ENCODE results near the gene UST. TPM values are rescaled to one million over a fixed set of nuclear protein-coding genes. Genes with fewer than 3 reads are reported as not detected.

The UST gene
- total and polyA plus RNA-seq, 2 of the 8 experiments (the other 6 are each of a cell fraction or from before 2014, with no cell fraction given), result 13.5 to 34.5 TPM

DNA sequence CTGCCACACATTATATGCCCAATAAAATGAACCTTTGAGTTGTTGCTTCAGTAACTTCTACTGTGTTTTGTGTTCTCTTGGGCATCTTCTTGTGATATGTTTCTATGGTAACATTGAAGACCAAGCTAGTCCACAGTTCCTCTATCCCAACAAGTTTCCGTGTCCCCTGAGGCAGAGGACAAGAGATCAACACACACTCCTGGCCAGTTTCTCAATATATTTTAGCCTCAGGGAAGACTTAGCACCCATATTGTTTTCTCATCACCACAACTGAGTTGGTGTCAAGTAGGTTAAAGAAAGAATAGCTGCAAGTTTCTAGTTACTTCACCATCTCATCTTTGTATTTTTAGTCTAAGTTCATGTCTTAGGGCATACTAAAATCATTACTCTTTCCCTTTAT lies 277.5 kb downstream of the UST start:
- H3K27ac ChIP-seq (ENCODE audit: low read depth, low read length), result no peak overlapping the region
- no peaks in the 10 kb centered on the region for H3K4me1 ChIP-seq (replicated peaks in 1 of 4; ENCODE audit: control insufficient read depth in 3 of 4, insufficient read depth in 4 of 4, low read length in 3 of 4)
- H2BK15ac ChIP-seq (ENCODE audit: low read length), result no peak overlapping the region
- CTCF ChIA-PET (ENCODE audit: partially characterized antibody), result interaction anchor here (0.6 to 6.2 kb wide), 10 partner anchors 20 to 479 kb away, joined by 3 to 49 read pairs (median 4); no protein-coding TSS in a partner anchor
- no peak overlapping the region for H3K4me3 ChIP-seq (ENCODE audit: extremely low read depth in 1 of 4, insufficient read depth in 2 of 4, low read depth in 3 of 4, low read length in 4 of 4)
- no peak overlapping the region for H2BK12ac ChIP-seq (ENCODE audit: low read depth, low read length)
- H3K36me3 ChIP-seq (ENCODE audit: control insufficient read depth in 2 of 4, insufficient read depth in 4 of 4, low read length in 3 of 4), result peaks cover 3 to 37% (median 26%) of the 10 kb centered on the region in 4 experiments; a peak in 7 of 8 replicates
- H3K23me2 ChIP-seq (ENCODE audit: low read depth, low read length), result no peaks in the 10 kb centered on the region; the same call in 1 of the 2 replicates
- H3K79me2 ChIP-seq (ENCODE audit: control insufficient read depth in 1 of 2, insufficient read depth in 2 of 2, low read length in 2 of 2), result no peaks in the 10 kb centered on the region
- no peak overlapping the region for H2AFZ ChIP-seq (ENCODE audit: low read length)
- H3K4ac ChIP-seq (replicated peaks; ENCODE audit: insufficient read length, low read depth, low read length), result no peak overlapping the region
- no peaks in the 10 kb centered on the region for H3K27me3 ChIP-seq (replicated peaks in 1 of 4; ENCODE audit: control insufficient read depth in 3 of 4, extremely low read depth in 1 of 4, insufficient read depth in 3 of 4, low read length in 3 of 4)
- H4K91ac ChIP-seq (replicated peaks; ENCODE audit: insufficient read length, low read length), result no peak overlapping the region
- H3K18ac ChIP-seq (ENCODE audit: extremely low read depth, low read length), result no peak overlapping the region
- H4K8ac ChIP-seq (ENCODE audit: extremely low read depth, insufficient read depth, low read length), result no peak overlapping the region
- H2AK5ac ChIP-seq (ENCODE audit: low read depth, low read length), result no peak overlapping the region
- no peaks in the 10 kb centered on the region for H4K20me1 ChIP-seq (replicated peaks in 1 of 2; ENCODE audit: control insufficient read depth in 1 of 2, insufficient read depth in 2 of 2, low read length in 2 of 2)
- 87% methylated on average over 1 of the region's 1 CpG; no CpG with 5 or more reads in 1 of the 2 experiments for WGBS, 2 experiments (ENCODE audit: extremely low coverage in 1 of 2, insufficient coverage in 1 of 2, insufficient read length in 1 of 2, insufficient replicate concordance in 2 of 2, low coverage in 1 of 2, low lambda C conversion rate in 2 of 2, missing lambda C conversion rate in 1 of 2)
- H3K23ac ChIP-seq (ENCODE audit: insufficient read length), result no peak overlapping the region
- H4K5ac ChIP-seq (ENCODE audit: insufficient read length, low read depth, low read length), result no peak overlapping the region
- no peak overlapping the region for H2BK20ac ChIP-seq (ENCODE audit: low read length)
- no peak overlapping the region for H3K4me2 ChIP-seq (ENCODE audit: insufficient read depth in 1 of 2, low read depth in 2 of 2, low read length in 2 of 2)
- H2BK5ac ChIP-seq (ENCODE audit: low read depth, low read length), result no peak overlapping the region
- no peak for FAIRE-seq
- DNase-seq (ENCODE audit: low read depth in 1 of 2, low spot score in 2 of 2), result no peak
- TF ChIP-seq SP2 (IDR thresholded peaks at IDR 0.05; ENCODE audit: low read length), result no peak
- no peak for TF ChIP-seq TAF1 (IDR thresholded peaks at IDR 0.05; ENCODE audit: low read depth, low read length)
- no peak for TF ChIP-seq HDAC2 (IDR thresholded peaks at IDR 0.05; ENCODE audit: borderline replicate concordance in 1 of 2, low read depth in 2 of 2, low read length in 2 of 2)
- TF ChIP-seq, protein P1, sequence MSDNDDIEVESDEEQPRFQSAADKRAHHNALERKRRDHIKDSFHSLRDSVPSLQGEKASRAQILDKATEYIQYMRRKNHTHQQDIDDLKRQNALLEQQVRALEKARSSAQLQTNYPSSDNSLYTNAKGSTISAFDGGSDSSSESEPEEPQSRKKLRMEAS (IDR thresholded peaks at IDR 0.05), result no peak
- no peak for TF ChIP-seq SIX5 (IDR thresholded peaks at IDR 0.05; ENCODE audit: low read depth, low read length)
- TF ChIP-seq, protein P2, sequence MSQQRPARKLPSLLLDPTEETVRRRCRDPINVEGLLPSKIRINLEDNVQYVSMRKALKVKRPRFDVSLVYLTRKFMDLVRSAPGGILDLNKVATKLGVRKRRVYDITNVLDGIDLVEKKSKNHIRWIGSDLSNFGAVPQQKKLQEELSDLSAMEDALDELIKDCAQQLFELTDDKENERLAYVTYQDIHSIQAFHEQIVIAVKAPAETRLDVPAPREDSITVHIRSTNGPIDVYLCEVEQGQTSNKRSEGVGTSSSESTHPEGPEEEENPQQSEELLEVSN (IDR thresholded peaks at IDR 0.05), result no peak
- TF ChIP-seq FOSL1 (IDR thresholded peaks at IDR 0.05; ENCODE audit: insufficient read depth, low read depth, low read length), result no peak
- no peak overlapping the region for H3K56ac ChIP-seq (replicated peaks; ENCODE audit: insufficient read length, low read depth, low read length)
- no peak overlapping the region for H2BK120ac ChIP-seq (replicated peaks; ENCODE audit: low read depth, low read length)
- H3K9ac ChIP-seq (replicated peaks in 1 of 4; ENCODE audit: extremely low read depth in 1 of 4, low read depth in 3 of 4, low read length in 3 of 4), result no peak overlapping the region
- POLR2A ChIA-PET (ENCODE audit: partially characterized antibody), result no interaction called here
- no peaks in the 10 kb centered on the region for H3K79me1 ChIP-seq (ENCODE audit: low read depth, low read length)
- no peaks in the 10 kb centered on the region for H3K9me3 ChIP-seq (ENCODE audit: insufficient read depth in 2 of 2, low read depth in 1 of 2, low read length in 1 of 2)
- H3K14ac ChIP-seq (ENCODE audit: insufficient read length), result no peak overlapping the region

Data from H1 (cell line).